Erythroblast (primary cell): ENCODE results near the gene CDH24.

Experiments
- GATA1 ChIP-seq: IDR thresholded peaks from 2 replicates; pipeline ENCODE4 v1.6.1; 2011; ENCODE audit warnings: low read depth, mild to moderate bottlenecking, control low read depth, low read length, moderate library complexity
- POLR2A ChIP-seq: IDR thresholded peaks from 2 replicates; pipeline ENCODE4 v1.6.1; 2011; ENCODE audit warnings: mild to moderate bottlenecking, low read length

DNA sequence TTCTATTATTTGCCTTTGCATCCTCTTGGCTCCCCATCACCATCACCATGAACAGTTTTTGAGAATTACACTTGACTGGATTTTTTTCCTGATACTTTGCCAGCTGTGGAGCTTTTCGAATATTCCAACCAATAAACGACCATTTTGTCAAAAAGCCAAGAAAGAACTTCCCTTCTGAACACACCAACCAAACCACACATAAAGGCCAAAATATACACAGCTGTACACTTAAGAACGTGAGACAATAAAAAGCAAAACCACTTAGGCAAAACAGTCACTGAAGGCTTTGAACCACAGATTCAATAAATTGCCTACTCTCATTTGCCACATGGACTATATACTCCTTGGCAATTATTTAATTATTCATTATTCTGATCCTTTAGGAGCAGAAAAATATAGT lies 48.5 kb downstream of the CDH24 start:
- no peak for TF ChIP-seq POLR2A
- TF ChIP-seq GATA1, result no peak
